NK-92 (cell line): ENCODE measurements around the gene DERL3.

Experiments used
- DNase-seq: peaks from one replicate; lab custom pipeline; 2025; ENCODE audit not compliant: unreplicated experiment; lab: John Stamatoyannopoulos, UW

DERL3 gene

GRCh38 chr22:23847991-23848864, 9.4 kb upstream of the DERL3 start:
- no peak for DNase-seq

DNA sequence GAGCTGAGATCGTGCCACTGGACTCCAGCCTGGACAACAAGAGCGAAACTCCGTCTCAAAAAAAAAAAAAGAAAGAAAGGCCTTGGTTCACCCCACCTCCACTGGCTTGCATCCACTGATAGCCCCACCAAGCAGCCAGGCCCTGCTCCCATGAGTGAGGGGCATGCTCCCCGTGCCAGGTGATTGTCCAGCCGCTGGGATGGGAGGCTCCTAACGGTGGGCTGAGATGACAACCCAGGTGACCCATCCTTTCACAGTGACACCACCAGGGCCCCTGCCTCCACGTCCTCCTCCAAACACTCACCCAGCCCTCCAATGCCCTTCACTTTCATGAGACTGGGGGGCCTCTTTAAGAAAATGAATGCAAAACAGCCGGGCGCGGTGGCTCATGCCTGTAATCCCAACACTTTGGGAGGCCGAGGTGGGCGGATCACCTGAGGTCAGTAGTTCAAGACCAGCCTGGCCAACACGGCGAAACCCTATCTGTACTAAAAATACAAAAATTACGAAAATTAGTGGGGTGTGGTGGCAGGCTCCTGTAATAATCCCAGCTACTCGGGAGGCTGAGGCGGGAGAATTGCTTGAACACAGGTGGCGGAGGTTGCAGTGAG, 8.6 kb upstream of the DERL3 start:
- no peak for DNase-seq

DNA sequence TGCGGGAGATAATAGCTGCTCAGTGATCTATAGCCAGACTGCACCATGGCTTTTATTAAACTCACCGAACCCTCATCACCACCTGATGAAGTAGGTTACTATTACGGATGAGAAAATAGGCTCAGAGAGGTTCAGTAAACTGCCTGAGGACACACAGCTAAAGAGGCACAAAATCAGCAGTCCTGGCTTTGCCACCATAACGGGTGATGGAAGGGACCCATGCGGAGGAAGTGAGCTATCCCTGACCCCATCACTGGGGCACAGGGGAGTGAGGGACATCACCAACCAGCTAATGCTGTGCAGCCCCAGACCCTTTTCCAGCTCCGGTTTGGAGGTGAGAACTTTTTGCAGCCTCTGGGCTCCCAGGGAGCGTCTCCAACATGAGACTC, 7.3 kb upstream of the DERL3 start:
- DNase-seq: no peak

DNA sequence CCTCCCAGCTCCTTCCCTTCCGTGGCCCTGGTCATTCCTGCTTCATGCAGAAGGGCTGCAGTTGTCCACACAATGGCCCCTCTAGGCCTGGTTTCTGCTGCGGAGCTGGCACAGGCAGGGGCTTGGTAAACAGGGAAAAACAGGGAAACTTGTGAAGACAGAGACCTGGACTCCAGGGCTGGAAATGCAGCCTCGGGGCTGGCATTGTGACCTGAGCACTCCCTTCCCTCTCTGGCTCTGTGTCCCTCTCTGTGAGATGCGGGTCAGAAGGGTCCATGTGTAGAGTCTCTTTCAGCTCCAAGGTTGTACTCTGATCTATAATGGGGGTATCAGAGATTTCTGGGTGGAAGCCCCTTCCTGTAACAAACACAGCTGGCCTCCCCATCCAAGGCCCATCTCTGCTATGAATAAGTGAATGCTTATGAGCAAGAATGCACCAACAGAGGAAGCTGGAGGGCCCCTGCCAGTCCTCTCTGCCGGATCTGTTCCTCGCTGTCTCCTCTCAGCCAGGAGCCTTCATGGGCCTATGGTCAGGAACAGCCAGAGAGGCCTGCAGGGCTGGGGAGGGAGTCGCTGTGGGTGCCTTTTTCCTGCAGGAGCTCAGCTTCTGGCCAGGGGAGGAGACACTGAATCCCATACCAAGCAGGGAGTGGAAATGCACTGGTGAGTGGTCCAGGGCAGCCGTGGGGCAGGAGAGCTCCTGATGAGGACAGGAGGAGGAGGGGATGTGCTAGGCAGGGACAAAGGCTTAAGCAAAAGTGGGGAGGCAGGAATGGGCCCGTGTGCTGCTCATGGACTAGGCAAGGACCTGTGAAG, 6.7 kb upstream of the DERL3 start:
- DNase-seq: no peak

DNA sequence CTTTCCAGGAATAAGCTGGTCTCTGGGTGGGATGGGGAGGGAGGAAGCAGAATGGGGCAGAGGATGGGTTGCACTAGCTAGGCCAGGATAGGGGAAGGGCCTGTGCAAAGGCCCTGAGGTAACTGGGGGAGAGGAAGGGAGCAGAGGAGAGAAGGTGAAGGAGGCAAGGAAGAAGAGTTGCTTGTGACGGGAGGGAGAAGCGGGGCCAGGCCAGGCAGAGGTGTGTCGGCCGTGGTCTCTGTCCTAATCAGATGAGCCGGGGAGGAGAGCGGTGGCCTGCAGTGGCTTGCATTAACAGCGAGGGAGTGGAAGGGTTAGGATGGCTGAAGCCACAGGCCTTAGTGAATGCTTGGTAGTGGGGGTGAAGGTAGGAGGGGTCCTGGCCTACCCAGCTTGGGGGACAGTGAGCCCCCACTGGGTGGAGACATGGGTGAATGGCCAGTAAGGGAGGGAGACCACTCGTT, 6.0 kb upstream of the DERL3 start:
- DNase-seq: no peak

- no peak for DNase-seq
Measured at GRCh38 chr22:23842599-23842998, 3.8 kb upstream of the DERL3 start.

DNA sequence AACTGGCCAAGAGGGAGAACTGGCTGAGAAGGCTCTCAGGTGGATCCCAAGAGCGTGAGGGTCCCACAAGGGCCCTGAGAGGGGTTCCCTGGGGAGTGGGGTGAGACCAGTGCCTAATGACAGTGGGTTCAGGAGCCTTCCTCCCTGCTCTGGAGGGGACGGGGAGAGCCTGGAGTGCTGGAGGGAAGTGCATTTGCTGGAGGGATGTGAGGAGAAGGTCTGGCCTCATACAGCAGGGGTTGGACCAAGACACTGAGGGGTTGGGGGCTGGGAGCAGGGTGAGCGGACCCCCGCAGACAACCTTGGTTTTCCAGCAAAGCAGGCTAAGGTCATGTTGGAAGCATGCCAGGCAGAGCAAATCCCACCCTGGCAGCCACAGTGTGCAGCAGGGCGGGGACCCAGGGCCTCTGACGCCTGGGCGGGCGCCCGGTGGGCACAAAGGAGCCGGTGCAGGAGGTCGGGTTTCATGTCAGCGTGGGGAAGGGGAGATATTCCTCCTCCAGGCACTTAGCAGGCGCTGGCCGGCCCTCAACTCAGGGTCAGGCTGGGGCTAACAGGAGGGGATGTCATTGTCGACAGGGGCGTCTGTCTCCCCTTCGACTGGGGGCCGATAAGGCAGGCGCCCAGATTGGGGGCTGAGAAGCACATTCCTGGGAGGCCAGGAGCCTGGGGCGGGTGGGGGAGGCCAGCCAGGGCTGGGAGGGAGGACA, 3.1 kb upstream of the DERL3 start:
- no peak for DNase-seq

GRCh38 chr22:23841292-23841691, 2.5 kb upstream of the DERL3 start:
- DNase-seq: no peak

GRCh38 chr22:23840026-23840425, 1.2 kb upstream of the DERL3 start:
- DNase-seq: no peak

- DNase-seq: no peak
Measured at GRCh38 chr22:23837911-23838680, 710 bp downstream of the DERL3 start.

- no peak for DNase-seq
Measured at GRCh38 chr22:23837496-23837859, 1.3 kb downstream of the DERL3 start.

DNA sequence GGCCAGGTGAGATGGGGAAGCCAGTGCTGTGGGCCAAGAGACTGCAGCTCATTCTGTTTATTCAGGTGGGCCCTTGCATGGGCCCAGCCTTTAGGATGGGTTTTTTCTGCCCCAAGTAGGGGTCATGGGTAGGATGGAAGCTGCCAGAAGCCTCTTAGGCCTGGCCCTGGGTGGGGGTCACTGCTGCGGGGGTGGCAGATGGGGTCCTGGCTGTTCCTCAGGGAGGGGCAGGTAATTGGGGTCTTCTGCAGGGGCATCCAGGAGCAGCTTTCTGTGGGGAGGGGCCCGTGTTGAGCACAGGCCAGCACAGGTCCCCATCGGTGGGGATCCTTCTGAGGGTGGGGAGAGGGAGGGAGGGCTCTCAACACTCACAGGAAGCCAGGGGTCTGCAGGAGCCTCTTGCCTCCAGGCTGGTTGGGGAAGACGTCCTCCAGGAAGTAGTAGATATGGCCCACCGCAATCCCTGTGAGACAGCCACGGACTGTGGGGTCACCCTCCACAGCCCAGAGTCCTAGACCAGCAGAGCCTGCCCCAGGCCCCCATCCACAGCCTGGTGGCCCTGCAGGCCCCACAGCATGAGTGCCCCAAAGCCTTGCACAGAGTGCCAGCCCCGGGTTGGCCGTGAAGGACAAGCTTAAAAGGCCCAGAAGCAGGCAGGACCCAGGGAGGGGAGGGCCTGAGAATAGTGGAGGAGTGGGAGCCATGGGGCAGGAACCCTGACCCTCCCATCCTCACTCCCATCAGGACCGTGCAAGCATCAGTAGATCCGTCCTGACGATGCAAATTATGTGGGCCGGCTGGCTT, 1.9 kb downstream of the DERL3 start:
- DNase-seq: no peak

- no peak for DNase-seq
Measured at GRCh38 chr22:23836281-23836680, 2.5 kb downstream of the DERL3 start.

- no peak for DNase-seq
Measured at GRCh38 chr22:23835484-23836144, 3.2 kb downstream of the DERL3 start.

DNA sequence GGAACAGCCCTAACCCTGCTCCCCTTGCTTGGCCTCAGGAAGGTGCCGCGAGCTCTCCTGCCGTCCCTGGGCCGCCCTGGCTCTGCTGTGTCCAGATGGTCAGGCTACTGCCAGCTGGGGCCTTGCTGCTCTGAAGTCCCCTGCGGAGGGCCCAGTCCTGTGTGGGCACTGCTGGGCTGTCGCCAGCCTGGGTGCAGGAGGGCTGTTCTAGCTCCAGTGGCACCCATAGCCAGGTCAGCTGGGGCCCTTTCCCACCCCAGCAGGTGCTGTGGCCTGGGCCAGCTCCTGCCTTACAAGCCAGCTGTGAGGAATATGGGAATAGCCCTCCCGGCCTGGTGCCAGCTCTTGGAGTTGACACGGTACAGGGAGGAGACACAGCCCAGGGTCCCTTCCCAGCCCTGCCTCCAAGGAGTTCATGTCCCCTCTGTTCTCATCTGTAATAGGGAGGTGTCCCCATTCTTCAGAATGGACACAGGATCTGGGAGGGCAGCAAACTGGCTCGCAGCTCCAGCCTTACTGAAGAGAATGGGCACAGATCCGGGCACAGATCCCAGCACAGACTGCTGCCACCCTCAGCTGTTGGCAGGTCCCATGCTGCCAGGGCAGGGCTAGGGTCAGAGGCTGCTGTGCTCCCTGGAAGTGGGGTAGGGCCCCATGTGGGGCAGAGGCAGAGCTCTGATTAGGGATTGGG, 3.9 kb downstream of the DERL3 start:
- DNase-seq: no peak

GRCh38 chr22:23834406-23834792, 4.4 kb downstream of the DERL3 start:
- DNase-seq: no peak

DNA sequence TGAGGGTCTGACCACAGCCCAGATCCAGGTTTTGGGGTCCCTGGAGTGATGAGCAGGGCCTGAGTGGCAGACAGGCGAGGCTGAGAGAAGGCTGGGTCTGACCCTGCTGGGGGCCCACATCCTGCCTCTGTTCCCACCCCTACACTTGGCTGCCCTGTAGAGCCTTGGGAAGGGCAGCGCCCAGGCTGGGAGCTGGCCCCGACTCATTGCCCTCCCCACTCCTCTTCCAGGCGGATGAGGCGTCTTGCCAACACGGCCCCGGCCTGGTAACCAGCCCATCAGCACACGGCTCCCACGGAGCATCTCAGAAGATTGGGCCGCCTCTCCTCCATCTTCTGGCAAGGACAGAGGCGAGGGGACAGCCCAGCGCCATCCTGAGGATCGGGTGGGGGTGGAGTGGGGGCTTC, 4.9 kb downstream of the DERL3 start:
- DNase-seq: no peak

GRCh38 chr22:23833017-23833751, 5.6 kb downstream of the DERL3 start:
- DNase-seq: no peak
